Measurements from ENCODE around the gene CENPT.
A peak's percentile ranks its signal among the peaks of the same experiment; 100 is the strongest.

DNA sequence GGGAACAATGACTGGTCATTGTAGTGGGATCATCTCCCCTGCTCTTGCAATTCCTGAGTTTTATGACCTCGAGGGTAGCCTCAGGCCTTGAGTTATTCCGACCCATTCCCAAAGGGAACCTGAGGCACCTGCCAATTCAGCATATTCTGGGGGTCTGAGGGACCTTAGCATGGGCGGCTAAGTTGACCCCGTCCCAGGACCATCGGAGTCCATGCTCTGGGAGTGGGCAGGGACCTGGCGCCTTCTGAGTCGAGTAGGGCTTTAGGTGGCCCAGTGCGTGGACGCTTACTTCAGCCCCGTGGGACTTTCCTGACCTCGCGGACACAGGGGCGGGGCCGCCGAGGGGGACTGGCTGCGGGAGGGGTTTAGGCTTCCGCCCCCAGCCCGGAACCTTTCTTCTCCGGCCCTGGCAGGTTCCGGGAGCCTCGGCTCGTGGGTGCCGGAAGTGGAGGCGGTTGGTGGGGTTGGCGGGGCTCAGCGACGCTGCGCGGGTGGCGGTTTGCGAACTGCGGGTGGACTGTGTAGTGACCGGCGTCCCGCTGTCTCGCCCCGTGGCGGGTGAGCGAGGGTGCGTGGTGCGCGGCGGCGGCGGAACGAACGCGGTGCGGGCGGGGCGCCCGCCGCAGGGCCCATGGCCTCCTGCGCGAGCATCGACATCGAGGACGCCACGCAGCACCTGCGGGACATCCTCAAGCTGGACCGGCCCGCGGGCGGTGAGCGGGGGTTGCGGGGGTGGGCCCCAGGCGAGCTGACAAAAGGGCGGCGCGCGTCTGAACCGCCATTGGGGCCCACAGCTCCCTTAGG, 25.3 kb upstream of the CENPT start, which contains the start of gene EDC4:
- TF ChIP-seq, protein P1, sequence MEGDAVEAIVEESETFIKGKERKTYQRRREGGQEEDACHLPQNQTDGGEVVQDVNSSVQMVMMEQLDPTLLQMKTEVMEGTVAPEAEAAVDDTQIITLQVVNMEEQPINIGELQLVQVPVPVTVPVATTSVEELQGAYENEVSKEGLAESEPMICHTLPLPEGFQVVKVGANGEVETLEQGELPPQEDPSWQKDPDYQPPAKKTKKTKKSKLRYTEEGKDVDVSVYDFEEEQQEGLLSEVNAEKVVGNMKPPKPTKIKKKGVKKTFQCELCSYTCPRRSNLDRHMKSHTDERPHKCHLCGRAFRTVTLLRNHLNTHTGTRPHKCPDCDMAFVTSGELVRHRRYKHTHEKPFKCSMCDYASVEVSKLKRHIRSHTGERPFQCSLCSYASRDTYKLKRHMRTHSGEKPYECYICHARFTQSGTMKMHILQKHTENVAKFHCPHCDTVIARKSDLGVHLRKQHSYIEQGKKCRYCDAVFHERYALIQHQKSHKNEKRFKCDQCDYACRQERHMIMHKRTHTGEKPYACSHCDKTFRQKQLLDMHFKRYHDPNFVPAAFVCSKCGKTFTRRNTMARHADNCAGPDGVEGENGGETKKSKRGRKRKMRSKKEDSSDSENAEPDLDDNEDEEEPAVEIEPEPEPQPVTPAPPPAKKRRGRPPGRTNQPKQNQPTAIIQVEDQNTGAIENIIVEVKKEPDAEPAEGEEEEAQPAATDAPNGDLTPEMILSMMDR (CRISPR knock-in tag; IDR thresholded peaks at IDR 0.05) = peak; percentile 43
- TF ChIP-seq ZNF460 (CRISPR knock-in tag; IDR thresholded peaks at IDR 0.05; ENCODE audit: borderline replicate concordance) (no peak), ZNF138 (CRISPR knock-in tag; IDR thresholded peaks at IDR 0.05; ENCODE audit: low read depth) (peak; percentile 92; the same call in 1 of the 2 replicates), PHF8 (CRISPR knock-in tag; IDR thresholded peaks at IDR 0.05) (peak; percentile 92), RFX1 (IDR thresholded peaks at IDR 0.05) (no peak), HNF4A (CRISPR knock-in tag; IDR thresholded peaks at IDR 0.05) (peak; percentile 40), EZH2 (conservative IDR thresholded peaks at IDR 0.05; ENCODE audit: low read depth, low read length) (no peak), TGIF2 (CRISPR knock-in tag; IDR thresholded peaks at IDR 0.05) (peak; percentile 93), ZNF17 (CRISPR knock-in tag; IDR thresholded peaks at IDR 0.05) (no peak), BRCA1 (CRISPR knock-in tag; IDR thresholded peaks at IDR 0.05) (0 out of 2 replicates have a peak, but pooled peaks have one; percentile 36), ESRRA (CRISPR knock-in tag; IDR thresholded peaks at IDR 0.05; ENCODE audit: low read depth) (no peak), HOXA9 (CRISPR knock-in tag; IDR thresholded peaks at IDR 0.05; ENCODE audit: borderline replicate concordance) (no peak)
- TF ChIP-seq, protein P2, sequence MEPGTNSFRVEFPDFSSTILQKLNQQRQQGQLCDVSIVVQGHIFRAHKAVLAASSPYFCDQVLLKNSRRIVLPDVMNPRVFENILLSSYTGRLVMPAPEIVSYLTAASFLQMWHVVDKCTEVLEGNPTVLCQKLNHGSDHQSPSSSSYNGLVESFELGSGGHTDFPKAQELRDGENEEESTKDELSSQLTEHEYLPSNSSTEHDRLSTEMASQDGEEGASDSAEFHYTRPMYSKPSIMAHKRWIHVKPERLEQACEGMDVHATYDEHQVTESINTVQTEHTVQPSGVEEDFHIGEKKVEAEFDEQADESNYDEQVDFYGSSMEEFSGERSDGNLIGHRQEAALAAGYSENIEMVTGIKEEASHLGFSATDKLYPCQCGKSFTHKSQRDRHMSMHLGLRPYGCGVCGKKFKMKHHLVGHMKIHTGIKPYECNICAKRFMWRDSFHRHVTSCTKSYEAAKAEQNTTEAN (CRISPR knock-in tag; conservative IDR thresholded peaks at IDR 0.05) = peak; percentile 77
- TF ChIP-seq, protein P3, sequence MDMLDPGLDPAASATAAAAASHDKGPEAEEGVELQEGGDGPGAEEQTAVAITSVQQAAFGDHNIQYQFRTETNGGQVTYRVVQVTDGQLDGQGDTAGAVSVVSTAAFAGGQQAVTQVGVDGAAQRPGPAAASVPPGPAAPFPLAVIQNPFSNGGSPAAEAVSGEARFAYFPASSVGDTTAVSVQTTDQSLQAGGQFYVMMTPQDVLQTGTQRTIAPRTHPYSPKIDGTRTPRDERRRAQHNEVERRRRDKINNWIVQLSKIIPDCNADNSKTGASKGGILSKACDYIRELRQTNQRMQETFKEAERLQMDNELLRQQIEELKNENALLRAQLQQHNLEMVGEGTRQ (IDR thresholded peaks at IDR 0.05; ENCODE audit: low read depth, low read length) = no peak
- TF ChIP-seq, protein P3 (CRISPR knock-in tag; IDR thresholded peaks at IDR 0.05; ENCODE audit: borderline replicate concordance) = peak; percentile 32; the same call in 1 of the 2 replicates
